COR-L47 (cell line): ENCODE measurements around the gene SMAD6.

Experiments
- DNase-seq: peaks from one replicate; lab custom pipeline; 2025; lab: John Stamatoyannopoulos, UW

SMAD6 gene

GRCh38 chr15:66721020-66721419 lies 19.0 kb downstream of the SMAD6 start:
- no peak for DNase-seq

DNA sequence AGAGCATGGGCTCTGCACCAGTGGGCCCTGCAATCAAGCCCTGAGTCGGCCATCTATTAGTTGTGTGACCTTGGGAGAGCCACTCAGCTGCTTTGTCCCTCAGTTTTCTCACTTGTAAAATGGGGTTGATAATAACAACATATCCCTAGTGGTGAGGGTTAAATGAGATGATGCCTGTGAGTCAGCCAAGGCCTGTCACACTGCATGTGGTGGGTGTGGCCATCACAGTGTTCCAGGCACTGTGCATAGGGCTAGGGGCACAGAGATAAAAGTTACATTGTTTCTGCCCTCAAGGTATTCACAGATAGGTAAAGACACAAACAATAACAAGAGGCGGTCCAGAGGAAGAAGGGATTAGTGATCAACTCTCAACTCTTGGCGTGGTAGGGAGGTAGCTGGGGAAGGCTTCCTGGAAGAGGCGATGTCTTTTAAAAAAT lies 19.5 kb downstream of the SMAD6 start:
- DNase-seq, result no peak

DNA sequence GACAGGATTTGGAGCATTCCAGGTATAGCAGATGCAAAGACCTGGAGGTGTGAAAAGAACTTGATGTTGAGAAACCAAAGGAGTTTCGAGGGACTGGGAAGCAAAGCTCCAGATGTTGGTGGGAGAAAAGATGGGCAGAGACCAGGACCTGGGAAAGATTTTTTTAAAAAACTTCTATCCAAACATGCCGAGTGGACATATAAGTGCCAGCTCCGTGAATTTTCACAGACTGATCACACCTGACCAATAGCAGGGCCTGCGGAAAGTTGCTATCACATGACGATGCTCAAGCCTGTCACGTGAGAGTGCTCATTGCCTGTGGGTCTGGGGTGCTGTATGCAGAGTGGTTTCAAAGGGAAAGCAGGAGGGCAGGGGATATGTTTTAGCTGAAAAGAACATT lies 19.9 kb downstream of the SMAD6 start:
- DNase-seq, result no peak

GRCh38 chr15:66722757-66723540 lies 20.9 kb downstream of the SMAD6 start:
- DNase-seq, result no peak

DNA sequence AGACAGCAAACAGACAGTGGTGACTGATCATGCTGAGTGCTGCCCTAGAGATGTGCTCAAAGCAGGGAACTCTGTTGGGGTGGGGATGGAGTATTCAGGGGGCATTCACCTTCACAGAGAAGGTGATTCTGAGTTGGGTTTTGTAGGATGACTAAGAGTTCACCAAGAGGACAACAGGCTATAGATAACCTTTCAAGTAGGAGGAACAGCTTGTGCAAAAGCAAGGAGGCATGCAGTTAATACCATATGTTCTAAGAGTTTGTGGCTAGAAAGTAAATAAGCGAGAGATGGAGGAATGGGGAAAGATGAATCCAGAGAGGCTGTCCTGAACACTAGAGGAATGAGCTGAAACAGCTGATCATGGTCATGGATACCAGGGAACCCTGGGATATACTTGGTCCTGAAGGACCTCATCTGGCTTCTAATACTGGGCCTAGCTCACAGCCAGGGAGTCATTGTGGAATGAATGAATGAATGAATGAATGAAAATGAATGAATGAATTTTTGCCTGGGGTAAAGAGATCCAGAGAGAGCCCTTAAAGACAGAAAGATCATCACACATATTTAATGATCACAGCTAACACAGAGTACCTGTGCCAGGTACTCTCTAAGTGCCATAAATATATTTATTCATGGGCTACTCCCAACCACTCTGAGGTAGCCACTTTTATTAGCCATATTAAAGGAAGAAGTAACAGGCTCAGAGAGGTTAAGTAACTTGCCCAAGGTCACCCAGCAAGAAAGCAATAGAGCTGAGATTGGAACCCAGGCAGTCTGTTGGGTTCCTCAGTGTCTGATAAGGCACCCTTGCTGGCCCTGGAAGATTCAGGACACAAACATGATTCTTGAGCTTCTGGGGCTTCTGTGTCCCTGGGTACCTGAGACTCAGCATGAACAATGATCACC lies 22.0 kb downstream of the SMAD6 start:
- DNase-seq, result no peak

DNA sequence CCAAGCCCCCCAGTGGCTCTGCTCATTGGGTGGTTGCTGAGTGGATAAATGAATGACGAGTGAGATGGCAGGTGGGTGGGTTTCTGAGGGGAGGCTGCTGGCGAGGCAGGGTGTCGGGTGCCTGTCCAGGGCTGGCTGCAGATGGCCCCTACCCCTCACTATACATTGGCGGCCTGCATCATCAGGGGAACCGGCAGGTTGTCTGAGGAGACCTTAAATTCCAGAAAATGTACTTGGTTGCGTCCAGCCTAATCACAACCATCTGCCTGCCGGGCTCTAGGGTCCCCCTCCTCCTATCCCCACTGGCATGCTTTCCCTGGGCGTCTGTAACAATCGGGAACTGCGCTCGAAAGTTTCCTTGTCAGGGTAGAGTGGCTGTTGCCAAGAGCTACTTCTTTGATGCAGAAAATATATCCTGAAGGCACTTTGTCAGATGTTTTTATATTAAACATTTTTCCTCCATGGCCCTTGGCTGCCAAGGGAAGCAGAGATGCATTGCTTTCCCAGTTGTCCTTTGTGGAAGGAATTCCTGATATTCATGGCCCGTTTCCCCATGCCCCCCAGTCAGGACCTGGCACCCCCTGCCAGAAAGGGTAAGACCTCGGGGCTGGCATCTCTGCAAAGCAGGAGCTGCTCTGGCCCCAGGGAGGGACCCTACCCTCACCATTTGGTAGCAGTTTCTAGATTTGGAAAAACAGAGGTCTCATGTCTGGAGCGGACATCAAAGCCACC lies 22.9 kb downstream of the SMAD6 start:
- DNase-seq, result no peak

GRCh38 chr15:66725464-66725785 lies 23.4 kb downstream of the SMAD6 start:
- no peak for DNase-seq

- no peak for DNase-seq
These were observed 24.4 kb downstream of the SMAD6 start for GRCh38 chr15:66726386-66726785.

DNA sequence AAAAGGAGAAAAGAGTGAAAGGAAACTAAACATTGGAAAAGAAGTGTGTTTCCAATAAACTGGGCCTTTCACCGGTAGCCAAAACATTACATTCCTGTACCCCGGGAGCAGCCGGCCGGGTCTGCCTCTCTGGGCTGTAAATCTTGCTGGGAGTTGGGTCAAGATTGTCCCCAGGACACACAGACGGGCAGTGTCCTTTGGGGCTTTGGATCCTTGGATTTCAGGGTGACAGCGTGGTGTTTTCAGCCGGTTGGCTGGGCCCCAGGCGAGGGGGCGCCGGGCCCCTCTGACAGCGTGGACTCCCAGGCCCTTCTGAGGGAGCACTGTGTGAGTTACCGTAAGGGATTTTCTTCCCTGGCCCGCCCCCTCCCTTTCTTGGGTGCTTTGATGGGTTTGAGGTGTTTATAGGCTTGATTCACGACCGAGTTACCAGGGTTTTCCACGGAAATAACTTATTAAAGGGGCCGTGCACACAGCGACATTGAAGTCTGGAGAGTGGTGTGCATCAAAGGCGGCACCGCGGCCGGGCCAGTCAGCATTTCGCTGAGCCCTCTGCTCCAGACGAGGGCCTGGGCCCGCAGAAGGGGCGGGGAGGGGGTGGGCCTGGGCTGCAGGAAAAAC lies 27.4 kb downstream of the SMAD6 start:
- no peak for DNase-seq

DNA sequence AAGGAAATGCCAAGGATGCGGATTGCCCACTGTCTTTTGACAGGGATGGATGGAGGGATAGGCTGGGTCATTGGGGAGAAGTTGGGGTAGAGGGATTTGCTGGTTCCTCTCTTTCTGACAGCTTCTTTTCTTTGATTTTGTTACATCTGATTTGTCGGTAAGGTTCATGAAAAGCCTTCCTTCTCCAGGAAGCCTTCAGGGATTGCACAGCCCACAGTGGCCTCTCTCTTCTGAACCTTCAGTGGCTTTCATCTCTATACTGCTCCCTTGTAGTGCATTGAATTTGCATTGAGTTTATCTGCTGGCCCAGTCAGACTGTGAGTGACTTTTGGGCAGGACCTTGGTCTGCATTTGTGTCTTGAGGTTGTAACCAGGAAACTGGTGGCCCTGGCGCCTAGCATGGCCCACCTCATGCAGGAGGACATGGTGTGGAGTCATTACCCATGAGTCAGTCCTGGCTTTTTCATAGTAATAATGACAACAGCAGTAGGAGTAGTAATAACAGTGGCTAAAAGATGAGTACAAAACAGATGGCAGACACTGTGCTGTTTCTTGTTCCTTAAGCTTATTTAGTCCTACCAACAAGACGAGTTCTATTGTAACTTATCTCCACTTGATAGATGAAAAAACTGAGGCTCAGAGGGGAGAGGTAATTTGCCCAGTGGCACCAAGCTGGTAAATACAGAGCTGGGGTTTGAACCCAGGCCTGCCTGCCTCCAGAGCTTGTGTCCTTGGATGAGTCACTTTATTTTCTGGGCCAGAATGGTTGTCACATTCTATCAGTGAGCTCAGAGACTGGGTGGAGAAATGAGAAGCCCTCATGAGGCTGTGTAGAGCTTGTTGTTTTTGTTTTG lies 28.4 kb downstream of the SMAD6 start:
- no peak for DNase-seq

GRCh38 chr15:66733976-66734375 lies 31.9 kb downstream of the SMAD6 start:
- no peak for DNase-seq

DNA sequence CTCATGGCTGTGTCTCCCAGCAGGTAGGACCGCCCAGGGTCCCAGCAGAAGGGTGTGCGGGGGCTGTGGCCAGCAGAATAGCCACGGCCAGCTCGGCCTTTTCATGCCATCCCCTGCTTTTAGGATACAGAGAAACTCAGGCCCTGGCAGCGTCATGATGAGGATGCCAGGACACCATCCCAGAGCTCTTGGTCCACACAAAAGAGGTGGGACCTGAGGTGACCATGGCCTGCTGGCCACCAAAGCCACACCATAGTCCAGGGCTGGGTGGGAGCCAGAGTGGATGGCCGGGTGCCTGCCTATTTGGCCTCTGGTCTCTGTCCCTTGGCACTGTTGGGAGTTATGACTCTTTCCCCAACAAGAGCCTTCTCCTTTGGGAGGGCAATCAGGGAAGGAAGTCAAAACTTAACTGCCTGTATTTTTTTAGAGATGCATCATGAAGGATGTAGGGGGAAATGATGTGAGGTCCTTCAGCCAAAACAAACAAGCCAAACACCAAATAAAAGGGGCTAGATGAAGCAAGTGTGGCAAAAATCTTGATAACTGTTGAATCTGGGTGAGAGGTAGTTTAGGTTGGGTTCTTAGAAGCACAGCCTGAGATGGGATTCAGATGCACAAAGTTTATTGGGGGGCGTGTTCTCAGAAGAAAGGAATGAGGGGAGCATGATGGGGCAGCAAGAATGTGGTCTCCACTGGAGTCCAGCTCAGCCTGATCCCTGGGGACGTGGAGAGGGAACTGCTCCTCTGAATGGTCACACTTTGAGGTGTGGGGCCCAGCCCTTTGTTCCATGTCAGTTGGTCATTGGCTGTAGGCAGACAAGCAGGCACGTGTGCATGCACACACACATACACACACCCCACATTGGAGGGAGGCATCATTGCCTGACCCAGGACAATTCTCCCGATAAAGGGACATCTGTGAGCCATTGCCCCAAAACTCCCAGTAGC lies 33.2 kb downstream of the SMAD6 start:
- no peak for DNase-seq

- no peak for DNase-seq
These were observed 33.9 kb downstream of the SMAD6 start for GRCh38 chr15:66735909-66736305.

DNA sequence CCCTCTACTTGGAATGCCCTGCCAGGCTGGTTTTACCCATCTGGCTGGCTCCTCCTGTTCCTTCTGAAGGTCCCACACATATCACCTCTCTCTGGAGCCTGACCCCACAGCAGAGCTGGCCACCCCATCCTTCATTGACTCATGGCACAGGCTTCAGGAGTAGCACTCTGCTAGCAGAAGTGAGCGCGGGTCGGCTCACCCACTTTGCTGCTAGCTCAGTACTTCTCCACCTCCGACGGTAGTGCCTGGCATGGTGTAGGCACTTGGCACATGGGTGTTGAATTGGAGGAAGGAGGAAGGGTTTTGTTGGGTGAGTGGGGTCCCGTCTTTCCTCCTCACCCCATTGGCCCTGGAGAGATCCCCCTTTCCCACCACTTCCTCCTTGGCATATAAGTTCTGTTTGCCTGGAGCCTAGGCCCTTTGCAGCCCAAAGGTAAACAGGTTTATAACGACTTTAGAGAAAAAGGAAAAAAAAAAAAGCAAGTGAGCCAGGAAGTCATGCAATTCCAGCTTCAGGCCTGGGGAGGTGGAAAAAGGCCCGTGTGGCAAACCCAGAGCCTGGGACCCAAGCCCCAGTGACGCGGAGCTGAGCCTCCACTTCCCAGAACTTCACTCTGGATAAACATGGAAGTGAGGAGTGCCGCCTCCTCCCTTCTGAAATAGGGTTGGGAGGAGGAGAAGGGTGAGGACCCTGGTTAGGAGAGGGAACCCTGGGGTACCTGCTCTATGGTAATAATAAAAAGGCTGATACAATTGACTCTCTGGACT lies 35.4 kb downstream of the SMAD6 start:
- no peak for DNase-seq

GRCh38 chr15:66738116-66738515 lies 36.1 kb downstream of the SMAD6 start:
- DNase-seq, result no peak

GRCh38 chr15:66738595-66738994 lies 36.6 kb downstream of the SMAD6 start:
- DNase-seq, result no peak

- DNase-seq, result no peak
These were observed 37.3 kb downstream of the SMAD6 start for GRCh38 chr15:66739287-66739686.

- DNase-seq, result no peak
These were observed 38.8 kb downstream of the SMAD6 start for GRCh38 chr15:66740802-66741201.

DNA sequence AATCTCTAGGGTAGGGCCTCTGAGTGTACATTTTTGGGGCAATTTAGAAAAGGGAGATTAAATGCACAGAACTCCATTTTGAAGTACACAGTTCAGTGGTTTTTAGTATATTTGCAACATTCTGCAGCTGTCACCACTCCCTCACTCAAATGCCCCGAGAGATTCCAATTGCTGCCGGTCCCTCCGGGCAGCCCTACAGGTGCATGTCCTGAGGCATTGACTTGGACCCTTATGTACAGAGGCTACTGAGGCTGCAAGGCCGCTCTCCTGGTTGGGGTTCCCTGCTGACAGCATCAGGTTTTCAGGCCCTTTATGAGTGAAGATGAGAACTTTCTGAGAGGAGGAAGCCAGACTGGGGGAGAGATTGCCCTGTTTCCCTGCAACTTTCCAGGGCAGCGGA lies 39.6 kb downstream of the SMAD6 start:
- DNase-seq, result no peak
